Measurements from ENCODE around the gene ABITRAM. TPM values are rescaled to one million over a fixed set of nuclear protein-coding genes. Genes with fewer than 3 reads are reported as not detected.

ABITRAM gene
- total and polyA plus RNA-seq, 2 of the 13 experiments (the other 11 are each of a cell fraction or from before 2014, with no cell fraction given): 10.2 to 21.6 TPM

DNA sequence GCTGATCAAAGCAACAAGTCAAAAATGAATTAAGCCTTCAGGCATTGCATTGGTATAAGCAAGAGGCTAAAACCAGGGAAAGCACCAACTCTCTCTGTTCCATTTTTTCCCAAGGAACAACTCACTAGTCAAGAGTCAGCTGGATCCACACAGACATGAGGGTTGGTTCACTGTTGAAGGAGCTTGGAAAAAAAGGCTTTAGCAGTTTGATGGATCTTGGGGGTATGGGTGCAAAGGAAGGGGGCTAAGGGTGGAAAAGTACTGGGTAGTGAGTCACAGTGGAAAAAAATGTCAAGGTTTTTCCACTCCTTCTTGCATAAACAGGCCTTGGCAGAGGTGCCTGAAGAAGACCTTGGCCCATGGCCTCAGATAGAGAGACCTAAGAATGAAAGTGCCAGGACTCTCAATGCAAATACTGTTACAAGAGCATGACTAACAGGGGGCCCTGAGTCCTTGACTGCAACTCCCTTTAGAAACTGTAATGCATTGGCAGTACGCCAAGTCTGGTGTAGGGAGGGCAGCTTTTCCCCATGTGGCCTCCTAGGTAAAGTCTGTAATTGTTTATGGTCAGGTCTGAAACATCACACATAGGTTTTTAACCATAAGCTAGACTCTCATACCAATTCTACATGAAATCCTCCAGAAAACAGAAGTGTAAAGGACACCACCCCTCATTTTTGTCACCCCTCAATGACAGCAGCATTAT lies 48.4 kb upstream of the ABITRAM start (continued):
- TF ChIP-seq, protein P1, sequence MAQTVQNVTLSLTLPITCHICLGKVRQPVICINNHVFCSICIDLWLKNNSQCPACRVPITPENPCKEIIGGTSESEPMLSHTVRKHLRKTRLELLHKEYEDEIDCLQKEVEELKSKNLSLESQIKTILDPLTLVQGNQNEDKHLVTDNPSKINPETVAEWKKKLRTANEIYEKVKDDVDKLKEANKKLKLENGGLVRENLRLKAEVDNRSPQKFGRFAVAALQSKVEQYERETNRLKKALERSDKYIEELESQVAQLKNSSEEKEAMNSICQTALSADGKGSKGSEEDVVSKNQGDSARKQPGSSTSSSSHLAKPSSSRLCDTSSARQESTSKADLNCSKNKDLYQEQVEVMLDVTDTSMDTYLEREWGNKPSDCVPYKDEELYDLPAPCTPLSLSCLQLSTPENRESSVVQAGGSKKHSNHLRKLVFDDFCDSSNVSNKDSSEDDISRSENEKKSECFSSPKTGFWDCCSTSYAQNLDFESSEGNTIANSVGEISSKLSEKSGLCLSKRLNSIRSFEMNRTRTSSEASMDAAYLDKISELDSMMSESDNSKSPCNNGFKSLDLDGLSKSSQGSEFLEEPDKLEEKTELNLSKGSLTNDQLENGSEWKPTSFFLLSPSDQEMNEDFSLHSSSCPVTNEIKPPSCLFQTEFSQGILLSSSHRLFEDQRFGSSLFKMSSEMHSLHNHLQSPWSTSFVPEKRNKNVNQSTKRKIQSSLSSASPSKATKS (CRISPR knock-in tag; IDR thresholded peaks at IDR 0.05): peak; percentile 62; the same call in 1 of the 2 replicates
- TF ChIP-seq LCORL (IDR thresholded peaks at IDR 0.05) (peak; percentile 97), LCORL (CRISPR knock-in tag; IDR thresholded peaks at IDR 0.05) (peak; percentile 84), HMG20B (CRISPR knock-in tag; conservative IDR thresholded peaks at IDR 0.05) (peak; percentile 98), SETDB1 (CRISPR knock-in tag; IDR thresholded peaks at IDR 0.05; ENCODE audit: borderline replicate concordance) (no peak), ZNF121 (CRISPR knock-in tag; IDR thresholded peaks at IDR 0.05) (peak; percentile 68), SRY (CRISPR knock-in tag; IDR thresholded peaks at IDR 0.05) (no peak; the same call in 1 of the 2 replicates), ZFX (CRISPR knock-in tag; IDR thresholded peaks at IDR 0.05; ENCODE audit: low read depth) (peak; percentile 62), NFIC (IDR thresholded peaks at IDR 0.05; ENCODE audit: low read length) (peak; percentile 100), ZFP37 (CRISPR knock-in tag; IDR thresholded peaks at IDR 0.05; ENCODE audit: borderline replicate concordance) (peak; percentile 66; the same call in 1 of the 2 replicates), NCOA5 (CRISPR knock-in tag; IDR thresholded peaks at IDR 0.05) (no peak), MYNN (CRISPR knock-in tag; IDR thresholded peaks at IDR 0.05; ENCODE audit: low read depth) (no peak), ZNF552 (CRISPR knock-in tag; IDR thresholded peaks at IDR 0.05; ENCODE audit: borderline replicate concordance) (no peak), BRCA1 (CRISPR knock-in tag; IDR thresholded peaks at IDR 0.05) (0 out of 2 replicates have a peak, but pooled peaks have one; percentile 69), HNF4G (IDR thresholded peaks at IDR 0.05; ENCODE audit: borderline replicate concordance, low read depth, low read length) (peak; percentile 85), HNF4G (CRISPR knock-in tag; IDR thresholded peaks at IDR 0.05; ENCODE audit: borderline replicate concordance, low read depth) (peak; percentile 63; the same call in 1 of the 2 replicates), TIGD3 (CRISPR knock-in tag; IDR thresholded peaks at IDR 0.05; ENCODE audit: borderline replicate concordance) (peak; percentile 49; the same call in 1 of the 2 replicates), FOXP1 (IDR thresholded peaks at IDR 0.05) (no peak), FOXP1 (CRISPR knock-in tag; IDR thresholded peaks at IDR 0.05) (peak; percentile 96), SMC3 (IDR thresholded peaks at IDR 0.05; ENCODE audit: low read length) (peak; percentile 11; the same call in 1 of the 2 replicates), ZC3H13 (CRISPR knock-in tag; IDR thresholded peaks at IDR 0.05) (no peak), PAWR (CRISPR knock-in tag; IDR thresholded peaks at IDR 0.05; ENCODE audit: borderline replicate concordance) (no peak), ZNF772 (CRISPR knock-in tag; IDR thresholded peaks at IDR 0.05) (peak; percentile 91)
- TF ChIP-seq, protein P2, sequence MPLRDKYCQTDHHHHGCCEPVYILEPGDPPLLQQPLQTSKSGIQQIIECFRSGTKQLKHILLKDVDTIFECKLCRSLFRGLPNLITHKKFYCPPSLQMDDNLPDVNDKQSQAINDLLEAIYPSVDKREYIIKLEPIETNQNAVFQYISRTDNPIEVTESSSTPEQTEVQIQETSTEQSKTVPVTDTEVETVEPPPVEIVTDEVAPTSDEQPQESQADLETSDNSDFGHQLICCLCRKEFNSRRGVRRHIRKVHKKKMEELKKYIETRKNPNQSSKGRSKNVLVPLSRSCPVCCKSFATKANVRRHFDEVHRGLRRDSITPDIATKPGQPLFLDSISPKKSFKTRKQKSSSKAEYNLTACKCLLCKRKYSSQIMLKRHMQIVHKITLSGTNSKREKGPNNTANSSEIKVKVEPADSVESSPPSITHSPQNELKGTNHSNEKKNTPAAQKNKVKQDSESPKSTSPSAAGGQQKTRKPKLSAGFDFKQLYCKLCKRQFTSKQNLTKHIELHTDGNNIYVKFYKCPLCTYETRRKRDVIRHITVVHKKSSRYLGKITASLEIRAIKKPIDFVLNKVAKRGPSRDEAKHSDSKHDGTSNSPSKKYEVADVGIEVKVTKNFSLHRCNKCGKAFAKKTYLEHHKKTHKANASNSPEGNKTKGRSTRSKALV (CRISPR knock-in tag; IDR thresholded peaks at IDR 0.05): peak; percentile 22; the same call in 1 of the 2 replicates
- TF ChIP-seq, protein P3, sequence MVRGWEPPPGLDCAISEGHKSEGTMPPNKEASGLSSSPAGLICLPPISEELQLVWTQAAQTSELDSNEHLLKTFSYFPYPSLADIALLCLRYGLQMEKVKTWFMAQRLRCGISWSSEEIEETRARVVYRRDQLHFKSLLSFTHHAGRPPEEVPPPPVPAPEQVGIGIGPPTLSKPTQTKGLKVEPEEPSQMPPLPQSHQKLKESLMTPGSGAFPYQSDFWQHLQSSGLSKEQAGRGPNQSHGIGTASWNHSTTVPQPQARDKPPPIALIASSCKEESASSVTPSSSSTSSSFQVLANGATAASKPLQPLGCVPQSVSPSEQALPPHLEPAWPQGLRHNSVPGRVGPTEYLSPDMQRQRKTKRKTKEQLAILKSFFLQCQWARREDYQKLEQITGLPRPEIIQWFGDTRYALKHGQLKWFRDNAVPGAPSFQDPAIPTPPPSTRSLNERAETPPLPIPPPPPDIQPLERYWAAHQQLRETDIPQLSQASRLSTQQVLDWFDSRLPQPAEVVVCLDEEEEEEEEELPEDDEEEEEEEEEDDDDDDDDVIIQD (CRISPR knock-in tag; IDR thresholded peaks at IDR 0.05; ENCODE audit: low read depth): peak; percentile 82
